HFF-Myc (cell line): Measurements from ENCODE around the gene CXXC1.
A peak's percentile ranks its signal among the peaks of the same experiment; 100 is the strongest.

Experiments used
- DNase-seq: peaks from one replicate; pipeline ENCODE4 v3.0.0-alpha.2; 2011; ENCODE audit warnings: low read depth; ENCODE audit errors: extremely low read depth
- H3K4me3 ChIP-seq: replicated peaks from 2 replicates; pipeline ENCODE4 v1.5.1; 2011; ENCODE audit warnings: low read depth, mild to moderate bottlenecking, control low read depth, low read length
- TF ChIP-seq, protein P1 (sequence below): IDR thresholded peaks from 2 replicates; pipeline ENCODE4 v1.5.1; 2012; ENCODE audit warnings: mild to moderate bottlenecking, low read depth, low read length, control low read depth; ENCODE audit errors: missing control alignments

The CXXC1 gene

DNA sequence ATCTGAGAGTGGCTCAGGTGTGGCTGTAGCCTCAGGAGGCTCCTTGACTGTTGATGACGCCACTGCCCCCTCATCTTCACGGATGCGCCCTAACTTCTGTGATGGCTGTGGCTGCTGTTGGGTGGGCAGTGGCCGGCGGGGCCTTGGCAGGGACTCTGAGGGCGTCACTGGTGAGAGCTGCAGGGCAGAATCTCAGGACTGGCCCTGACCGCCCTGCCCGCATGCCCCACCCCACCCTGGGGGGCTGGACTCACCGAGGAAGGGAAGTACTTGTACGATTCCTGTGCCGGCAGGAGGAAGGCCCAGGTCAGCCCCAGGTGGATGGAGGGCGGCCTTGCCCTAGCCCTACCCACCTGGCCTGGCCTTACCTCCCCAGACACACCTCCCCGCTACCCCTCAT is 2.4 kb downstream of the CXXC1 start:
- H3K4me3 ChIP-seq = no peak overlapping the region
- TF ChIP-seq, protein P1, sequence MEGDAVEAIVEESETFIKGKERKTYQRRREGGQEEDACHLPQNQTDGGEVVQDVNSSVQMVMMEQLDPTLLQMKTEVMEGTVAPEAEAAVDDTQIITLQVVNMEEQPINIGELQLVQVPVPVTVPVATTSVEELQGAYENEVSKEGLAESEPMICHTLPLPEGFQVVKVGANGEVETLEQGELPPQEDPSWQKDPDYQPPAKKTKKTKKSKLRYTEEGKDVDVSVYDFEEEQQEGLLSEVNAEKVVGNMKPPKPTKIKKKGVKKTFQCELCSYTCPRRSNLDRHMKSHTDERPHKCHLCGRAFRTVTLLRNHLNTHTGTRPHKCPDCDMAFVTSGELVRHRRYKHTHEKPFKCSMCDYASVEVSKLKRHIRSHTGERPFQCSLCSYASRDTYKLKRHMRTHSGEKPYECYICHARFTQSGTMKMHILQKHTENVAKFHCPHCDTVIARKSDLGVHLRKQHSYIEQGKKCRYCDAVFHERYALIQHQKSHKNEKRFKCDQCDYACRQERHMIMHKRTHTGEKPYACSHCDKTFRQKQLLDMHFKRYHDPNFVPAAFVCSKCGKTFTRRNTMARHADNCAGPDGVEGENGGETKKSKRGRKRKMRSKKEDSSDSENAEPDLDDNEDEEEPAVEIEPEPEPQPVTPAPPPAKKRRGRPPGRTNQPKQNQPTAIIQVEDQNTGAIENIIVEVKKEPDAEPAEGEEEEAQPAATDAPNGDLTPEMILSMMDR = no peak
- no peak for DNase-seq

DNA sequence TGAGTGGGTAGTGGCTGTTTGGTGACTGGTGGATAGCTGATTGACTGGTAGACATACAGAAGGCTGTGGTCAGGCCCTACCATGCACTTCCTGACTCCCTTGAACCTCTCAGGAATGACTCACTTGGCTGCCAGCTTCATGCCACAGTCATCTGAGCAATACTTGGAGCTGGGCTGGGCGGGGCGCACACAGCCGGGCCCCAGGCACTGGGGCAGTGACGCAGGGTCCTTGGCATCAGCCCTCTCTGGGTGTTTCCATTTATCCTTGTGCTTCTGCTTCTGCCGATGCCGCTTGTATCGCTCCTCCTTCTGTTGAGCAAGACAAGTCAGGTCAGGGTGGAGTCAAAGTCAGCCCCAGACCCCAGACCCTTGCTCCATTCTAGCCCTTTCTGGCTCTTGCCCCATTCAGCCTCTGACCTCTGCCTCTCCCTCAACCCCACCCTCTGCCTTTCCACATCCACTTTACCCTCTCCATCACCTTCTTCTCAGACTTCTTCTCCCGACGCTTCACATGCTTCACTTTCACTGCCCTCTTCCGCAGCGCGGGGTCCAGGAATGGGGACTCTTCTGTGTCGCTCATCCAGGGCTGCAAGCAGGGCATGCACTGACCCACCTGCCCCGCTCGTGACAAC is 3.1 kb downstream of the CXXC1 start:
- H3K4me3 ChIP-seq = no peak overlapping the region
- DNase-seq = no peak
- TF ChIP-seq, protein P1 = no peak

- DNase-seq = no peak
- TF ChIP-seq, protein P1 = no peak
- H3K4me3 ChIP-seq = no peak overlapping the region
Observed at GRCh38 chr18:50283469-50284209, 3.9 kb downstream of the CXXC1 start.

GRCh38 chr18:50282521-50283335 is 4.8 kb downstream of the CXXC1 start:
- peak overlapping the region; percentile 94; the same call in 1 of the 2 replicates for H3K4me3 ChIP-seq
- DNase-seq = no peak
- TF ChIP-seq, protein P1 = no peak

DNA sequence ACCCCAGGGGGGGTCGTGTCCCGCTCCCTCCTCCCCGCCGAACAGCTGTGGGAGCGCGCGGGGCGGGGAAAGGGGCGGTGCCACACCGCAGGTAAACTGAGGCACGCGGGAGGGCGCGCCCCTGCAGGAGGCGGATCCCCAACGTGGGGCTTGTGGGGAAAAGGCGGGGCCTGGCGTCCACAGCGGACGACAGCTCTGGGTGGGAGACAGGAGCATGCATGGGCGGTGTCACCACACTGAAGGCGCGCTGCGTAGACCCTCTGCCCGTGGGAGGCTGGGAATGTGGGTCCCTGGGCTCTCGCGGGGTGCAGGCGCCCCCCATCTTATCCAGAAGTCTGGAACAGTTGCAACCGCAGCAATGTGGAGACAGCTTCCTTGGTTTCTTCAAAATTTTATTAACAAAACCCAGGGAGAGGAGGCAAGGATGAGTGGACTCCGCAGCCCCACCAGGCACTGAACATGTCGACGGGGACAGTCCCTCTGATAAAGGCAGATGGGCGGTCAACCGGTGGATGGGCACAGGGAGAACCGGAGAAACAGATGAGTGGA is 5.4 kb downstream of the CXXC1 start:
- H3K4me3 ChIP-seq = peak overlapping the region; percentile 94
- DNase-seq = no peak
- TF ChIP-seq, protein P1 = no peak

DNA sequence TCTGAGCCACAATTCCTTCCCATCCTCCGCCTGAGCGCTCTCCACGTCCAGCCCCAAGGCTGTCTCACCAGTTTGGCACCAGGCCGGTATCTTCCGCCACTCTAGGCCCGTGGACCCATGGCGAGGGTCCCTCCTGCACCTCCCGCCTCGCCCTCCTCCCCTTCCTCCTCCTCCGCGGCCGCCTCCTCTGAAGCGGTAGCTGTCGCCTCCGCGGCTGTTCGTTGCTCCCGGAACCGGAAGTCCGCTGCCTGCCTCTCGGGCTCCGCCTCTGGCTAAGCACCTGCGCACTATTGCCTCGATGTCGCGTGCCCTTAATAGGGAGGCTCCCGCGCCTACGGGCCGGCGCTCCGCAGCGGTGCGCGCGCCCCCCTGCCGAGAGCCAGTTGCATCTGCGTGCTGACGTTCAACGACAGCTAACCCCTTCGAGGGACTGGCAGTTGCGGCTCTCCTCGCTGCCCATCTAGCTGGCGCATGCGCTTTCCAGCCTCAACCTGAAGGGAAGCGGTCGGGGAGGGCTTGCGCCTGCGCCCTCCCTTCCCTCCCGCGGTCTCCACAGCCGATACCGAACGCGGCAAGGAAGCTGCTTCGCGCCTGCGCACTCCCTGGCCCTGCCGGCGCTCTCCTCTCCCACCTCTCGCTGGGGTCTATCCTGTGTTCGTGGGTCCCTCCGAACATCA is 6.1 kb downstream of the CXXC1 start, which contains the start of gene MBD1:
Gene MBD1 (minus strand): TSS at position 229 of the 677 bp plus-strand sequence. CDS start 1,531 bp downstream, outside the sequence.
- TF ChIP-seq, protein P1 = peak; percentile 17
- H3K4me3 ChIP-seq = peak within 1 kb of the TSS; percentile 94
- DNase-seq = peak; percentile 90
